H1 (cell line): ENCODE data around the gene CLASP2. TPM values are rescaled to one million over a fixed set of nuclear protein-coding genes. Genes with fewer than 3 reads are reported as not detected.

Source experiments
- CTCF ChIA-PET: fragments of 300-600 bp; sonication (Branson Sonifier 250); formaldehyde crosslinking; loops from one replicate; lab custom pipeline; 2021; ENCODE audit not compliant: partially characterized antibody; lab: Charles Lee
- POLR2A ChIA-PET: fragments of 300-600 bp; sonication (Branson Sonifier 250); formaldehyde crosslinking; loops from one replicate; lab custom pipeline; 2021; ENCODE audit warnings: inconsistent platforms; ENCODE audit not compliant: partially characterized antibody; lab: Charles Lee
- DNase-seq, 2 experiments: peaks; one replicate each; pipeline versions ENCODE4 v3.0.0 to v3.0.0-alpha.2; 2010 to 2022; ENCODE audit warnings: low spot score in 2 of 2, low read depth in 1 of 2, mixed read lengths in 1 of 2
- FAIRE-seq: peaks from 2 replicates; lab custom pipeline; 2011; peaks lifted over from hg19 to GRCh38; lab: Jason Lieb, UNC
- H2AFZ ChIP-seq: 2 replicates; pipeline ENCODE4 v1.8.1; 2012; ENCODE audit warnings: low read length, inconsistent platforms
- H2AK5ac ChIP-seq: 2 replicates; pipeline ENCODE4 v1.6.1; 2013; ENCODE audit warnings: low read depth, low read length
- H2BK120ac ChIP-seq: replicated peaks from 2 replicates; pipeline ENCODE3; 2013; ENCODE audit warnings: low read depth, low read length, inconsistent platforms
- H2BK12ac ChIP-seq: 2 replicates; pipeline ENCODE4 v1.6.1; 2013; ENCODE audit warnings: low read depth, low read length
- H2BK15ac ChIP-seq: 2 replicates; pipeline ENCODE4 v1.6.1; 2013; ENCODE audit warnings: low read length
- H2BK20ac ChIP-seq: 2 replicates; pipeline ENCODE4 v1.6.1; 2013; ENCODE audit warnings: low read length
- H2BK5ac ChIP-seq: 2 replicates; pipeline ENCODE4 v1.6.1; 2013; ENCODE audit warnings: low read depth, low read length
- H3K14ac ChIP-seq: 2 replicates; pipeline ENCODE4 v1.6.1; 2013; ENCODE audit warnings: inconsistent platforms; ENCODE audit not compliant: insufficient read length
- H3K18ac ChIP-seq: 2 replicates; pipeline ENCODE4 v1.6.1; 2013; ENCODE audit warnings: low read length; ENCODE audit errors: extremely low read depth
- H3K23ac ChIP-seq: 2 replicates; pipeline ENCODE4 v1.6.1; 2013; ENCODE audit warnings: inconsistent platforms; ENCODE audit not compliant: insufficient read length
- H3K23me2 ChIP-seq: 2 replicates; pipeline ENCODE4 v1.6.1; 2013; ENCODE audit warnings: low read depth, low read length
- H3K27ac ChIP-seq: 2 replicates; pipeline ENCODE4 v1.6.1; 2011; ENCODE audit warnings: low read depth, low read length, inconsistent platforms
- H3K27me3 ChIP-seq, 4 experiments: replicated peaks in 1 of 4; 1 replicate in 1 of 4; 2 replicates in 3 of 4; pipeline versions ENCODE4 v1.6.1 to v1.8.1; 2011 to 2013; ENCODE audit warnings: low read length in 3 of 4, mild to moderate bottlenecking in 3 of 4, inconsistent platforms in 2 of 4, mixed read lengths in 2 of 4, moderate library complexity in 1 of 4; ENCODE audit not compliant: control insufficient read depth in 3 of 4, insufficient read depth in 3 of 4; ENCODE audit errors: extremely low read depth in 1 of 4
- H3K36me3 ChIP-seq, 4 experiments: 2 replicates each; pipeline versions ENCODE4 v1.6.1 to v1.8.1; 2011 to 2013; ENCODE audit warnings: mild to moderate bottlenecking in 4 of 4, low read length in 3 of 4, moderate library complexity in 2 of 4, control low read depth in 1 of 4, inconsistent platforms in 1 of 4; ENCODE audit not compliant: insufficient read depth in 4 of 4, control insufficient read depth in 2 of 4
- H3K4ac ChIP-seq: replicated peaks from 2 replicates; pipeline ENCODE3; 2013; ENCODE audit warnings: low read length, low read depth, mixed read lengths, inconsistent platforms; ENCODE audit not compliant: insufficient read length
- H3K4me1 ChIP-seq, 4 experiments: replicated peaks in 1 of 4; 1 replicate in 1 of 4; 2 replicates in 3 of 4; pipeline versions ENCODE4 v1.6.1 to v1.8.1; 2011 to 2013; ENCODE audit warnings: low read length in 3 of 4, inconsistent platforms in 2 of 4, mixed read lengths in 1 of 4; ENCODE audit not compliant: insufficient read depth in 4 of 4, control insufficient read depth in 3 of 4
- H3K4me2 ChIP-seq, 2 experiments: 2 replicates each; pipeline versions ENCODE4 v1.6.1 to v1.8.1; 2011 to 2013; ENCODE audit warnings: low read depth in 2 of 2, low read length in 2 of 2, control low read depth in 1 of 2, inconsistent platforms in 1 of 2, mild to moderate bottlenecking in 1 of 2; ENCODE audit not compliant: insufficient read depth in 1 of 2
- H3K4me3 ChIP-seq, 4 experiments: fragments of 200-600, 300-600 bp in 1 of 4; sonication (generic), shearing (Covaris generic), sonication (Bioruptor Twin) in 1 of 4; 2 replicates each; pipeline versions ENCODE4 v1.5.1 to v1.8.1; 2011 to 2016; ENCODE audit warnings: low read length in 4 of 4, low read depth in 3 of 4, control low read depth in 2 of 4, inconsistent platforms in 2 of 4, mild to moderate bottlenecking in 2 of 4, mixed read lengths in 1 of 4, moderate library complexity in 1 of 4; ENCODE audit not compliant: insufficient read depth in 2 of 4; ENCODE audit errors: extremely low read depth in 1 of 4
- H3K56ac ChIP-seq: replicated peaks from 2 replicates; pipeline ENCODE3; 2013; ENCODE audit warnings: low read depth, mild to moderate bottlenecking, mixed read lengths, low read length, inconsistent platforms; ENCODE audit not compliant: insufficient read length
- H3K79me1 ChIP-seq: 2 replicates; pipeline ENCODE4 v1.6.1; 2013; ENCODE audit warnings: low read depth, low read length, control low read depth
- H3K79me2 ChIP-seq, 2 experiments: 2 replicates each; pipeline versions ENCODE4 v1.6.1 to v1.8.1; 2012 to 2013; ENCODE audit warnings: low read length in 2 of 2, mild to moderate bottlenecking in 2 of 2, inconsistent platforms in 1 of 2; ENCODE audit not compliant: insufficient read depth in 2 of 2, control insufficient read depth in 1 of 2
- H3K9ac ChIP-seq, 4 experiments: replicated peaks in 1 of 4; 1 replicate in 1 of 4; 2 replicates in 3 of 4; pipeline versions ENCODE4 v1.6.1 to v1.8.1; 2011 to 2013; ENCODE audit warnings: low read depth in 3 of 4, low read length in 3 of 4, control low read depth in 2 of 4, mild to moderate bottlenecking in 2 of 4, moderate library complexity in 2 of 4, inconsistent platforms in 1 of 4; ENCODE audit errors: extremely low read depth in 1 of 4
- H3K9me3 ChIP-seq, 2 experiments: 2 replicates each; pipeline versions ENCODE4 v1.6.1 to v1.8.1; 2012 to 2013; ENCODE audit warnings: mild to moderate bottlenecking in 2 of 2, moderate library complexity in 2 of 2, control low read depth in 1 of 2, inconsistent platforms in 1 of 2, low read depth in 1 of 2, low read length in 1 of 2, mixed read lengths in 1 of 2; ENCODE audit not compliant: insufficient read depth in 2 of 2
- H4K20me1 ChIP-seq, 2 experiments: replicated peaks in 1 of 2; 2 replicates each; pipeline versions ENCODE3 to v1.8.1; 2011 to 2013; ENCODE audit warnings: inconsistent platforms in 2 of 2, low read length in 2 of 2, mild to moderate bottlenecking in 1 of 2; ENCODE audit not compliant: insufficient read depth in 2 of 2, control insufficient read depth in 1 of 2
- H4K5ac ChIP-seq: 2 replicates; pipeline ENCODE4 v1.6.1; 2013; ENCODE audit warnings: low read length, low read depth, mixed read lengths, inconsistent platforms; ENCODE audit not compliant: insufficient read length
- H4K8ac ChIP-seq: 2 replicates; pipeline ENCODE4 v1.8.0; 2013; ENCODE audit warnings: mild to moderate bottlenecking, moderate library complexity, low read length, inconsistent platforms; ENCODE audit not compliant: insufficient read depth; ENCODE audit errors: extremely low read depth
- H4K91ac ChIP-seq: replicated peaks from 2 replicates; pipeline ENCODE3; 2013; ENCODE audit warnings: low read length, mixed read lengths, inconsistent platforms; ENCODE audit not compliant: insufficient read length
- BACH1 ChIP-seq: IDR thresholded peaks from 2 replicates; pipeline ENCODE4 v1.6.1; 2012; ENCODE audit warnings: low read length, improper control_type of control experiment
- CHD2 ChIP-seq: IDR thresholded peaks from 2 replicates; pipeline ENCODE4 v1.6.1; 2012; ENCODE audit warnings: low read length, improper control_type of control experiment
- HDAC6 ChIP-seq: IDR thresholded peaks from one replicate; pipeline ENCODE4 v1.7.1; 2012; ENCODE audit warnings: low read depth, mild to moderate bottlenecking, inconsistent platforms, low read length, moderate library complexity
- NRF1 ChIP-seq: IDR thresholded peaks from 2 replicates; pipeline ENCODE4 v1.6.1; 2011; ENCODE audit warnings: mild to moderate bottlenecking, low read depth, low read length, improper control_type of control experiment
- SIN3A ChIP-seq, 2 experiments: IDR thresholded peaks in 1 of 2; conservative IDR thresholded peaks in 1 of 2; 2 replicates each; pipeline ENCODE4 v1.6.1; 2011 to 2012; ENCODE audit warnings: low read length in 2 of 2, improper control_type of control experiment in 1 of 2, low read depth in 1 of 2, mild to moderate bottlenecking in 1 of 2
- SP2 ChIP-seq: IDR thresholded peaks from 2 replicates; pipeline ENCODE4 v1.6.1; 2012; ENCODE audit warnings: mild to moderate bottlenecking, low read length, inconsistent platforms
- TAF1 ChIP-seq: IDR thresholded peaks from 2 replicates; pipeline ENCODE4 v1.6.1; 2011; ENCODE audit warnings: mild to moderate bottlenecking, low read depth, low read length
- YY1 ChIP-seq: IDR thresholded peaks from 2 replicates; pipeline ENCODE4 v1.6.1; 2011; ENCODE audit warnings: low read depth, mild to moderate bottlenecking, low read length
- polyA plus RNA-seq, 7 experiments: library from polyadenylated mRNA; depleted of rRNA in 3 of 7; stranded (reverse) in 5 of 7; unstranded in 2 of 7; fragments of >200 nt in 5 of 7; fragments of 200-250 nt in 2 of 7; gene quantifications; 1 replicate in 5 of 7; 2 replicates in 1 of 7; 4 replicates in 1 of 7; pipeline versions ENCODE4 v1.2.1 to v1.2.3, GENCODE V29; 2011 to 2013; ENCODE audit warnings: missing spikeins in 2 of 7, mixed read lengths in 2 of 7
- total RNA-seq: library from RNA; stranded (reverse); fragmentation: NEBNext Ultra II Directional; extraction: Animal tissue kit (Norgen Biotek cat#: 25700); gene quantifications from 2 replicates; pipeline ENCODE4 v1.2.1, GENCODE V29; 2021
- TF ChIP-seq, protein P1 (sequence below): IDR thresholded peaks from 2 replicates; pipeline ENCODE4 v1.6.1; 2011; ENCODE audit warnings: low read length, improper control_type of control experiment

The CLASP2 gene
- total and polyA plus RNA-seq, 2 of the 8 experiments (the other 6 are each of a cell fraction or from before 2014, with no cell fraction given): 21.7 to 58.0 TPM

DNA sequence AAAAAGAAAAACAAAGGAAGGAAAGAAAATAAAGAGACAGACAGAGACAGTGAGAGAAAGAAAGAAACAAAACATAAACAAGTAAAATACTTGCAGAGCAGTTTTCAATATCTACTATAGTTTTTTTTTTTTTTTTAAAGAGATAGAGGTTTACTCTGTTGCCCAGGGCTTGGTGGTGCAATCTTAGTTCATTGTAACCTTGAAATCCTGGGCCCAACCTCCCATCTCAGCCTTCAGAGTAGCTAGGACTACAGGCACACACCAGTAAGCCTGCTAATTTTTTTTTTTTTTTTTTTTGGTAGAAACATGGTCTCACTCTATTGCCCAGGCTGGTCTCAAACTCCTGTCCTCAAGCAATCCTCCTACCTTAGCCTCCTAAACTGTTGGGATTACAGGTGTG lies 23.1 kb downstream of the CLASP2 start:
- Histone ChIP-seq H3K27me3 (no peaks in the 10 kb centered on the region), H3K79me1 (no peaks in the 10 kb centered on the region), H3K23me2 (no peaks in the 10 kb centered on the region), H3K36me3 (no peaks in the 10 kb centered on the region; a peak in 2 of 8 replicates), H2BK120ac (no peak overlapping the region), H4K20me1 (no peaks in the 10 kb centered on the region), H3K14ac (no peak overlapping the region), H3K79me2 (peaks cover 3 to 38% of the 10 kb centered on the region in 2 experiments), H3K9me3 (0 out of 4 replicates have a peak, but pooled peaks cover 0 to 5% of the 10 kb centered on the region in 2 experiments), H3K4ac (no peak overlapping the region), H4K5ac (no peak overlapping the region), H2AK5ac (no peak overlapping the region), H2AFZ (no peak overlapping the region), H2BK15ac (no peak overlapping the region), H2BK12ac (no peak overlapping the region), H3K4me2 (no peak overlapping the region), H3K56ac (no peak overlapping the region), H3K27ac (no peak overlapping the region), H3K23ac (no peak overlapping the region), H2BK20ac (no peak overlapping the region), H3K4me1 (no peaks in the 10 kb centered on the region), H3K18ac (no peak overlapping the region), H3K9ac (no peak overlapping the region), H3K4me3 (no peak overlapping the region), H4K8ac (no peak overlapping the region; the same call in 1 of the 2 replicates), H4K91ac (no peak overlapping the region), H2BK5ac (no peak overlapping the region)
- CTCF ChIA-PET: interaction anchor here (0.6 kb wide), 1 partner anchor 10 kb away, joined by 4 read pairs; no protein-coding TSS in a partner anchor
- POLR2A ChIA-PET: no interaction called here
- DNase-seq: no peak
- FAIRE-seq: no peak
- TF ChIP-seq TAF1 (no peak), SIN3A (conservative IDR thresholded peaks at IDR 0.05 in 1 of 2, IDR thresholded peaks at IDR 0.05 in 1 of 2; ENCODE audit: low read depth in 1 of 2, low read length in 2 of 2) (no peak), SP2 (no peak), BACH1 (no peak), HDAC6 (no peak), CHD2 (no peak), NRF1 (no peak), YY1 (no peak)
- TF ChIP-seq, protein P1, sequence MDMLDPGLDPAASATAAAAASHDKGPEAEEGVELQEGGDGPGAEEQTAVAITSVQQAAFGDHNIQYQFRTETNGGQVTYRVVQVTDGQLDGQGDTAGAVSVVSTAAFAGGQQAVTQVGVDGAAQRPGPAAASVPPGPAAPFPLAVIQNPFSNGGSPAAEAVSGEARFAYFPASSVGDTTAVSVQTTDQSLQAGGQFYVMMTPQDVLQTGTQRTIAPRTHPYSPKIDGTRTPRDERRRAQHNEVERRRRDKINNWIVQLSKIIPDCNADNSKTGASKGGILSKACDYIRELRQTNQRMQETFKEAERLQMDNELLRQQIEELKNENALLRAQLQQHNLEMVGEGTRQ: no peak
